Prostate gland (tissue), 2 donors: ENCODE data around the gene RSRC1.

Experiments
- CTCF ChIP-seq, 4 experiments: fragments of 200-600 bp in 2 of 4; fragments of 450-650 bp in 2 of 4; sonication (generic) in 2 of 4; IDR thresholded peaks; 1 replicate in 3 of 4; 2 replicates in 1 of 4; pipeline ENCODE4 v1.5.1; 2016 to 2019; ENCODE audit warnings: antibody characterized with exemption in 4 of 4, mild to moderate bottlenecking in 2 of 4, moderate library complexity in 2 of 4
- POLR2A ChIP-seq: fragments of 450-650 bp; IDR thresholded peaks from one replicate; pipeline ENCODE4 v1.6.1; 2016; ENCODE audit warnings: antibody characterized with exemption, mild to moderate bottlenecking

- TF ChIP-seq CTCF (IDR thresholded peaks at IDR 0.05) (no peak), POLR2A (no peak)
These were observed 749 bp downstream of the RSRC1 start for GRCh38 chr3:158110658-158111018.
